Fibroblast of pulmonary artery (primary cell): ENCODE results near the gene DTD1.

Experiments
- DNase-seq: peaks from one replicate; pipeline ENCODE4 v3.0.0-alpha.2; 2010; ENCODE audit warnings: low read depth
- H3K4me3 ChIP-seq: replicated peaks from 2 replicates; pipeline ENCODE4 v1.5.1; 2011; ENCODE audit warnings: low read depth, mild to moderate bottlenecking, control low read depth, low read length, moderate library complexity
- TF ChIP-seq, protein P1 (sequence below): IDR thresholded peaks from 2 replicates; pipeline ENCODE4 v1.5.1; 2011; ENCODE audit warnings: mild to moderate bottlenecking, control low read depth, low read length, inconsistent platforms; ENCODE audit errors: missing control alignments

The DTD1 gene

GRCh38 chr20:18671203-18671710 lies 83.4 kb downstream of the DTD1 start:
- no peak overlapping the region for H3K4me3 ChIP-seq
- DNase-seq: no peak
- TF ChIP-seq, protein P1, sequence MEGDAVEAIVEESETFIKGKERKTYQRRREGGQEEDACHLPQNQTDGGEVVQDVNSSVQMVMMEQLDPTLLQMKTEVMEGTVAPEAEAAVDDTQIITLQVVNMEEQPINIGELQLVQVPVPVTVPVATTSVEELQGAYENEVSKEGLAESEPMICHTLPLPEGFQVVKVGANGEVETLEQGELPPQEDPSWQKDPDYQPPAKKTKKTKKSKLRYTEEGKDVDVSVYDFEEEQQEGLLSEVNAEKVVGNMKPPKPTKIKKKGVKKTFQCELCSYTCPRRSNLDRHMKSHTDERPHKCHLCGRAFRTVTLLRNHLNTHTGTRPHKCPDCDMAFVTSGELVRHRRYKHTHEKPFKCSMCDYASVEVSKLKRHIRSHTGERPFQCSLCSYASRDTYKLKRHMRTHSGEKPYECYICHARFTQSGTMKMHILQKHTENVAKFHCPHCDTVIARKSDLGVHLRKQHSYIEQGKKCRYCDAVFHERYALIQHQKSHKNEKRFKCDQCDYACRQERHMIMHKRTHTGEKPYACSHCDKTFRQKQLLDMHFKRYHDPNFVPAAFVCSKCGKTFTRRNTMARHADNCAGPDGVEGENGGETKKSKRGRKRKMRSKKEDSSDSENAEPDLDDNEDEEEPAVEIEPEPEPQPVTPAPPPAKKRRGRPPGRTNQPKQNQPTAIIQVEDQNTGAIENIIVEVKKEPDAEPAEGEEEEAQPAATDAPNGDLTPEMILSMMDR: no peak

DNA sequence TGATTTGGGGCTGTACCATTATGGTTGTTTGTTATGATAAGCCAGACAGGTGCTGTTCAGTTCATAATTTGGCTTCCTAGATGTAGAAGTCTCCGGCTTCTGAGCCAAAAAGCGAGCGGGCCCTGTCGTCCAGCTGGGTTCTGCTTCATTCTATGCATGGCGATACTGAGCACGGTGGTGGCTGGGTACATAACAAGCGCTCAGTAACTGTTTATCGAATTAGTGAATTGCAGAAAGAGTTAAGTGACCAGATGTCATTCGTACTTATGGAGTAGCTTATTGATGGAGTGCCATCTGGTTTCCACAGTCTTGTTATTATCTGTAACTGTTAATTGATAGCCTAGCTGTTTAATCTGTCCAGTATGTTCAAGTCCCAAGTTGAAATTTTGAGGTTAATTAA lies 85.0 kb downstream of the DTD1 start:
- H3K4me3 ChIP-seq: no peak overlapping the region
- DNase-seq: no peak
- TF ChIP-seq, protein P1: no peak

DNA sequence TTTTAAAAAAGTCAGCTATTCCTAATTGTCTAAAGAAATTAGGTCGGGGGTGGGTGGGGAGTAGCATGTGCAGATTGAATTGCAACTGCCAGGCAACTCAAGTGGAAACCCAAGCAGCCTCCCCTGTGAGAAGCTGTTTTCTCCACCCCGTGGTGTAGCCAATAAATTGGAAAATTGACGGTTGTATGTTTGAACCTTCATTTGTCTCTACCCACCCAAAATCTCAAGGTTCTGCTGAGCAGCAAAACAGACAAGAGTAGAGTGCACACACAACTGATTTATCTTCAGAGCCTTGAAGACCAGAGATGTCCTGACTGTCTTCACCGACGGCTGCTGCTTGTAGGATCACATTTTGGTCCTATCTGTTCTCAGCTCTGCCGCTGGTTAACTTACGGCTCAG lies 88.5 kb downstream of the DTD1 start:
- DNase-seq: no peak
- TF ChIP-seq, protein P1: no peak
- no peak overlapping the region for H3K4me3 ChIP-seq

DNA sequence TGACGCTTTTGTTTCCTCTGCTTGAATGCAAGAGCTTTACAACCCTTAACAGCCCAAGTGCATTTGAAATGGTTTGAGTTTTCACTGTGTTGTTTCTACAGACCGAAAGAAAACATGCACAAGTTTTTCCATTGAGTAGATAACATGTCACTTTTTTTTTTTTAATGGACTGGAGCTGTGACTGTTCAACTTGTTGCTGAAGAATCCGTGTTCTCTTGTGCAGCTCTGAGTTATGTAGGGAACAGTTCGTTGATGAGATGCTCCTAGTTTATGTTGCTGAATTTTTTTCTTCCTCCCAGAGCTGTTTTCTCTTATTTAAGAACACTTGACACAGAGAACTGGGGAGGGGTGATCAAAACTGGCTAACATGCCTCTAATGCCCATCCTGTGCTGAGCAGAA lies 89.3 kb downstream of the DTD1 start:
- TF ChIP-seq, protein P1: no peak
- DNase-seq: no peak
- H3K4me3 ChIP-seq: no peak overlapping the region

- TF ChIP-seq, protein P1: no peak
- no peak overlapping the region for H3K4me3 ChIP-seq
- DNase-seq: peak; percentile 19
Measured at GRCh38 chr20:18678549-18679419, 90.9 kb downstream of the DTD1 start.

GRCh38 chr20:18683839-18684238 lies 96.0 kb downstream of the DTD1 start:
- no peak overlapping the region for H3K4me3 ChIP-seq
- TF ChIP-seq, protein P1: no peak
- no peak for DNase-seq
